ENCODE data around the gene UNC119B.

DNA sequence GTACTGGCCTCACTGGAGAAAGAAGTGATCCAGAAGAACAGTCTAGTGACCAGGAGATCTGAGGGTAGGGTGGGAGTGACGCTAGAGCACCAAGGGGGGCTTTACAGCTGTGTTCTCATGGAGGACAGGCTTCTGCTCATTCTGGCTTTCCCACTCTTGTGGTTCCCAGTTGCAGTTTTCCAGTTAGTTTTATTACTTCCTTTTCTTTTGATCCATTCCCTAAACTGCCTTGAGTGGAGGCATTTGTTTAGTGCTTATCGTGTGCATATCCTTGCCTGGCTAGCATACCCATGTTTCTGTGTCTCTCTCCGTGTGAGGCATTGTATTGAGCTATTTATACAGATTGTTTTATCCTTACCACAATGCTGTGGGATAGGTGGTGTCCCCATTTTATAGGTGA lies 19.3 kb upstream of the UNC119B start:
- no peak for TF ChIP-seq CTCF (IDR thresholded peaks at IDR 0.05)
- no peak for TF ChIP-seq EZH2phosphoT487 (IDR thresholded peaks at IDR 0.05; ENCODE audit: borderline replicate concordance, low read depth)
